NK-92 (cell line): ENCODE measurements around the gene GPR146.
A peak's percentile ranks its signal among the peaks of the same experiment; 100 is the strongest.
"Not testable (repeated sequence)": the region's sequence is repeated elsewhere in the genome, so short reads cannot be mapped to it uniquely, and the experiment has no call there.

Experiments
- DNase-seq: peaks from one replicate; lab custom pipeline; 2025; ENCODE audit not compliant: unreplicated experiment; lab: John Stamatoyannopoulos, UW

The GPR146 gene, protein sequence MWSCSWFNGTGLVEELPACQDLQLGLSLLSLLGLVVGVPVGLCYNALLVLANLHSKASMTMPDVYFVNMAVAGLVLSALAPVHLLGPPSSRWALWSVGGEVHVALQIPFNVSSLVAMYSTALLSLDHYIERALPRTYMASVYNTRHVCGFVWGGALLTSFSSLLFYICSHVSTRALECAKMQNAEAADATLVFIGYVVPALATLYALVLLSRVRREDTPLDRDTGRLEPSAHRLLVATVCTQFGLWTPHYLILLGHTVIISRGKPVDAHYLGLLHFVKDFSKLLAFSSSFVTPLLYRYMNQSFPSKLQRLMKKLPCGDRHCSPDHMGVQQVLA

GRCh38 chr7:1044189-1045068 lies at the start of gene GPR146:
TSS of gene GPR146 (plus strand) at chr7:1044546. CDS start at chr7:1057516, 12,970 bp downstream.
- DNase-seq = peak; percentile 14

GRCh38 chr7:994592-995308 lies 49.6 kb upstream of the GPR146 start:
- DNase-seq = no peak

DNA sequence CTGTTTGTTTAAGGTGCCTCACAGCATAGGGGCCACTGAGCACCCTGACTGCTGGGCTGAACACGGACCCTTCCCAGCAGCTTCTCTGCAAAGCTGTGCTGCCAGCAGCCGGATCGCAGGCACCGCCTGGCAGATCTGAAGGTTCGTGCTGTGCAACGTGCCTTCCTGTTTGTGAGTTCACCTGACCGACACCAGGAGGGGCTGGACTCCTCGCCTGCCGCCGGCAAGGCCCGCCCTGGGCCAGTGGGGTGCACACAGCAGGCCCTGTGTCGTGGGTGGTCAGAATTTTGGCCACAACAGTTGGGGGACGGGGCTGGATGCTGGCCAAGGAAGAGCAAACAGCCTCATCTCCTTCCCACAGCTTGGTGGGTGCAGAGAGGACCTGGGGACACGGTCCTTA lies 48.8 kb upstream of the GPR146 start:
- DNase-seq = no peak

- DNase-seq = no peak
These were observed 48.1 kb upstream of the GPR146 start for GRCh38 chr7:996079-996872.

- no peak for DNase-seq
These were observed 46.6 kb upstream of the GPR146 start for GRCh38 chr7:997404-998395.

DNA sequence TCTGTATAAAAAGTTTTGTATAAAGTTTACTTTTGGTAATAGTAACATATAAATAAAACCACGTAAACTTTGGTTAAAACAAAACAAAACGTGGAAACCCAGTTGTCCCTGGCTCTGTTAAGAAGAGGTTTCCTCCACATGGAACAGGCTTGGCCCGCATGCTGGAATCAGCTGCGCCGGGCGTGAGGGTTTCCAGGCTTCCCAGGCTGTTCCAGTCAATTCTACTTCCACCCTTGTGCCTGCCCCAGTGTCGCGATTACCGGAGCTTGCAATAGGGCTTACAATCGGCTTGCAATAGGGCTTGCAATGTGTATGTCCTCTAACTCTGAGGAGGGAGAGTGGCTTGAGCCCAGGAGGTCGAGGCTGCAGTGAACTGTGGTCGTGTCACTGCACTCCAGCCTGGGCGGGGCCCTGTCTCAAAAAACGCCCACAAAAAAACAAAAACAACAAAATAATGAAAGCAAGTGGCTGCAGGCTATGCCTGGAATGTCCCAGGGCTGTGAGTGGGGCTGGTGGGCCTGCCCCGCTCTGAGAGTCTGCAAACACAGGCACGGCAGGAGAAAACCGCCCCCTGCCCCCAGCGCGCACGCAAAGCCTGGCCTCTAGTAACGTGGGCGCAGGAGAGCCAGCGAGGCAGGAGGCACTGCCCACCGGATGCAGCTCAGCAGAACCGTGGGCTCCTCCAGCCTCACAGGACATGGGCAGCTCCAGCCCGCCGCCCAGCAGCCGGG lies 45.0 kb upstream of the GPR146 start:
- DNase-seq = no peak

GRCh38 chr7:999941-1000935 lies 44.1 kb upstream of the GPR146 start:
- no peak for DNase-seq

DNA sequence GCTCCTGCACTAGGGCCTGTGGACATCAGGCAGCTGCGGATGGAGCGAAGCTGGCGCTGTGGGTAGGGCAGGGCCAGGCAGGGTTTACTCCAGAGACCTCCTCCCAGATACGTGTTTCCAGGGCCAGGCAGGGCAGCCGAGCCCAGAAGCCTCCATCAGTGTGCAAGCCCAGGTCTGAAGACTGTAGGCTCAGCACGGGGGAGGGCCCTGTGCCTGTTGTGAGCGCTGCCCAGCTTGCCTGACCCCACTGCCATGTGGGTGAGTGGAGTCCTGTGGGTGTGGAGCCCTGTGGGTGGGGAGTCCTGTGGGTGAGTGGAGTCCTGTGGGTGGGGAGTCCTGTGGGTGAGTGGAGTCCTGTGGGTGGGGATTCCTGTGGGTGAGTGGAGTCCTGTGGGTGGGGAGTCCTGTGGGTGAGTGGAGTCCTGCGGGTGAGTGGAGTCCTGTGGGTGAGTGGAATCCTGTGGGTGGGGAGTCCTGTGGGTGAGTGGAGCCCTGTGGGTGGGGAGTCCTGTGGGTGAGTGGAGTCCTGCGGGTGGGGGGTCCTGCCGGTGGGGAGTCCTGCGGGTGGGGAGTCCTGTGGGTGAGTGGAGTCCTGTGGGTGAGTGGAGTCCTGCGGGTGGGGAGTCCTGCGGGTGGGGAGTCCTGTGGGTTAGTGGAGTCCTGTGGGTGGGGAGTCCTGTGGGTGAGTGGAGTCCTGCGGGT lies 43.1 kb upstream of the GPR146 start:
- not testable (repeated sequence) for DNase-seq

- DNase-seq = not testable (repeated sequence)
These were observed 42.3 kb upstream of the GPR146 start for GRCh38 chr7:1002026-1002425.

GRCh38 chr7:1002445-1002844 lies 41.9 kb upstream of the GPR146 start:
- DNase-seq = not testable (repeated sequence)

DNA sequence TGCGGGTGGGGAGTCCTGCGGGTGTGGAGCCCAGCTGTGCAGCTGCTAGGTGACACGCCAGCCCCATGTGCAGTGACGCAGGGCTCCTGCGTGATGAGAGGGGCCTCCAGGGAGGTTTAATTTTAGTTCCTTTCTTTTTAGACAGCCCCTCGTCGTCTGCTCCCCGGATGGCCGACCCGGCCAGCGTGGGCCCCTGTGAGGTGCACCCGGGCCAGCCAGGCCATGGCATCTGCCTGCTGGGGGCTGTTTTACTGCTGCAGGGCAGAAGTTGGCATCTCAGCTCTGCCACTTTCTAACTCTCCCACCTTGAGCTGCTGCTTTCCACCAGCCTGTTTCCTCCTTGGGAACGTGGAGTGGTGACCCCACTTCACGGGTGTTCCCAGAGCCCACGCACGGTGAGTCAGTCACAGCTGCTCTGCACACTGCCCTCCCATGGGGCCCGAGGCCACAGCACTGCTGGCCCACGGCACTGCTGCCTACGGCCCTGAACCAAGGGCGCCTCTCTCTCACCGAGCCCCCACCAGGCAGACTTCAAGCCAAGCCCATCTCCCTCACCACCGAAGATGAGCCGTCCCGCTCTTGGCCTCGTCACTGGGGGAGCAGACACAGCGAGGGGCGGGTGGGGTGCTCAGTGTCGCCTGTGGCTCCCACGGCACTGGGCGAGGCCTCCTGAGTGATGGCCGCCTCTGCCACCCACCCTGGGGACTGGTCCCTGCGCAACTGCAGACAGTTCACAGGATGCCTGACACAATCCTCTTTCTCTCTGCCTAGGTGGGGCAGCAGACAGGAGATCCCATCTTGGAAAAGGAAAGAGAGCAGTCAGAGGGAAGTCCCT lies 40.1 kb upstream of the GPR146 start:
- no peak for DNase-seq

GRCh38 chr7:1005303-1005702 lies 39.0 kb upstream of the GPR146 start:
- DNase-seq = no peak

DNA sequence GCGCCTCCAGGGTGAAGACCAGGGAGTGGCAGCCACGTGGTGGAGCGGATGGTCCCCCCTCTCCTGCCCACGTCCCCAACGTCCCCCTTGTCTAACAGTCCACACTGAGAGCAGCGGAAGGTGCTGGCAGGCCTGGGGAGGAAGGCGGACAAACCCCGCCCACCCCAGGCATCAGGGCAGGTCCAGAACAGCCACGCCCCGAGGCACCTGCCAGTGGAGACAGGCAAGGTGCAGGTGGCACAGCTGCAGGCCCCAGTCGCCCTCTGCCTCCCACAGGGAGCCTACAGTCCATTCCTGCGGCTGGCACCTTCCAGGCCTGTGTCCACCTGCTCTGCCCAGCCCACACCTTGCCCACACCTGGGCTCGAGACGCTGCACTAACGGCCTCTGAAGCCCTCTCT lies 36.4 kb upstream of the GPR146 start:
- no peak for DNase-seq

GRCh38 chr7:1008733-1009363 lies 35.5 kb upstream of the GPR146 start:
- DNase-seq = no peak

DNA sequence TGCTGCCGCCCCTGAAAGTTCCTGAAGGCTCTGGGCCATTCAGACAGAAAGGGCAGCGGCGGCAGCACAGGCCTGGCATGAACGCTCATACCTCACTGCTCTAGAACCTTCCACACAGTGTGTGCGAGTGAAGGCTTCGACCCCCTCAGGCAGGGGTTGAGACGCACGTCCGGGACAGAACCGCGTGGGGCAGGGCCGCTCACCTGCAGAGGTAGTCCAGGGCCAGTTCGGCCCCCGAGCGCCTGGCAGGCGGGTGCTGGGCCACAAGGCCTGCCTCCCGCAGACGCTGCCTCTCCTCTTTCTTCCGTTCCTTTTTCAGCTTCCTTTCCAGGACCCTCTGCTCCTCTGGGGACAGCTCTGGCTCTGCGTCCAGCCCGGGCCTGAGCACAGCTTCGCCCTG lies 34.6 kb upstream of the GPR146 start:
- no peak for DNase-seq

DNA sequence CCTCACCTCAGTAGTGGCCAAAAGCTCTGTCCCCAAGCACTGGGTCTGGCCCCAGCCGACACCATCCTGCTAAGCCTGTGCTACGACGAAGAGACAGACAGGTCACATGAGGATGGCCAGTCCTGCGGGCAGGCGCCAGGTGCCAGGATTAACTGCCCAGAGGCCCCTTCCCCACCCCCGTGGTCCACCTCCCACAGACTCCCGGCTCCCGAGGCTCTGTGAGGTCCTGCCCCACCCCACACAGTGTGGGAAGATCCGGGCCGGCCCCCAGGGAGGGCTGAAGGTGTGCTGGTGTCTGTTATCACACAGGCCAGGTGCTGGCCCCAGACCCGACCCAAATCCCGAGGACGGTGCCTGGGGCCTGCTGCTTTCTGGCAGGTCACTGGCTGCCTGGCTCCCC lies 34.1 kb upstream of the GPR146 start:
- DNase-seq = no peak
